PFSK-1 (cell line): ENCODE measurements around the gene PTPRK.

ENCODE experiments used
- POLR2AphosphoS5 ChIP-seq: IDR thresholded peaks from 2 replicates; pipeline ENCODE4 v1.6.1; 2012; ENCODE audit warnings: low read depth, mild to moderate bottlenecking, control low read depth, low read length, moderate library complexity
- TAF1 ChIP-seq: IDR thresholded peaks from 2 replicates; pipeline ENCODE4 v1.6.1; 2012; ENCODE audit warnings: low read length, control low read depth, borderline replicate concordance; ENCODE audit not compliant: insufficient read depth
- TF ChIP-seq, protein P1 (sequence below), 2 experiments: IDR thresholded peaks; 2 replicates each; pipeline versions ENCODE4 v1.6.1 to v1.8.0; 2011 to 2012; ENCODE audit warnings: low read depth in 2 of 2, low read length in 2 of 2, control low read depth in 1 of 2, inconsistent platforms in 1 of 2, mild to moderate bottlenecking in 1 of 2, moderate library complexity in 1 of 2; ENCODE audit not compliant: insufficient read depth in 1 of 2

DNA sequence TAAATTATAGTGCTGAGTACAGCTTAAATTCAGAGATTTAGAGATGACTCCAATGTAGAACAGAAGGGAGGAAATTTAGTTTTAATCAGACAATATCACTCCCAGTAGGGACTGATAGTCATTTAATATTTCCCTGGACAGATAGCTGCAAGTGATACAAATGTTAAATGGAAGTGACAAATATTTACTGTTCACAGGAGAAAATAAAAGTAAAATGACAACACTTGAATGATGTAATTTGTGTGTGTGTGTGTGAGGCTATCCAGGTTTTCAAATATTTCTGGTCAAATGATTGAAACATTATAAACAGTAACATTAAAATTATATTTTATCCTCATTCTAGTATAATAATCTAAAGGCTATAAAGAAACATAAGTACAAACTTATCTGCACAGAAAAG lies 399.2 kb downstream of the PTPRK start:
- TF ChIP-seq POLR2AphosphoS5 (no peak), TAF1 (no peak)
- TF ChIP-seq, protein P1, sequence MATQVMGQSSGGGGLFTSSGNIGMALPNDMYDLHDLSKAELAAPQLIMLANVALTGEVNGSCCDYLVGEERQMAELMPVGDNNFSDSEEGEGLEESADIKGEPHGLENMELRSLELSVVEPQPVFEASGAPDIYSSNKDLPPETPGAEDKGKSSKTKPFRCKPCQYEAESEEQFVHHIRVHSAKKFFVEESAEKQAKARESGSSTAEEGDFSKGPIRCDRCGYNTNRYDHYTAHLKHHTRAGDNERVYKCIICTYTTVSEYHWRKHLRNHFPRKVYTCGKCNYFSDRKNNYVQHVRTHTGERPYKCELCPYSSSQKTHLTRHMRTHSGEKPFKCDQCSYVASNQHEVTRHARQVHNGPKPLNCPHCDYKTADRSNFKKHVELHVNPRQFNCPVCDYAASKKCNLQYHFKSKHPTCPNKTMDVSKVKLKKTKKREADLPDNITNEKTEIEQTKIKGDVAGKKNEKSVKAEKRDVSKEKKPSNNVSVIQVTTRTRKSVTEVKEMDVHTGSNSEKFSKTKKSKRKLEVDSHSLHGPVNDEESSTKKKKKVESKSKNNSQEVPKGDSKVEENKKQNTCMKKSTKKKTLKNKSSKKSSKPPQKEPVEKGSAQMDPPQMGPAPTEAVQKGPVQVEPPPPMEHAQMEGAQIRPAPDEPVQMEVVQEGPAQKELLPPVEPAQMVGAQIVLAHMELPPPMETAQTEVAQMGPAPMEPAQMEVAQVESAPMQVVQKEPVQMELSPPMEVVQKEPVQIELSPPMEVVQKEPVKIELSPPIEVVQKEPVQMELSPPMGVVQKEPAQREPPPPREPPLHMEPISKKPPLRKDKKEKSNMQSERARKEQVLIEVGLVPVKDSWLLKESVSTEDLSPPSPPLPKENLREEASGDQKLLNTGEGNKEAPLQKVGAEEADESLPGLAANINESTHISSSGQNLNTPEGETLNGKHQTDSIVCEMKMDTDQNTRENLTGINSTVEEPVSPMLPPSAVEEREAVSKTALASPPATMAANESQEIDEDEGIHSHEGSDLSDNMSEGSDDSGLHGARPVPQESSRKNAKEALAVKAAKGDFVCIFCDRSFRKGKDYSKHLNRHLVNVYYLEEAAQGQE (IDR thresholded peaks at IDR 0.05; ENCODE audit: insufficient read depth in 1 of 2, low read depth in 2 of 2, low read length in 2 of 2): no peak
